Activated CD8-positive, alpha-beta T cell treated with anti-CD3 and anti-CD28 coated beads for 36 hours (primary cell): ENCODE measurements around the gene CYP27B1. TPM values are rescaled to one million over a fixed set of nuclear protein-coding genes. Genes with fewer than 3 reads are reported as not detected.

Source experiments
- ATAC-seq: fragments of 200-7000 bp; cut with Tn5 transposase; one replicate; pipeline ENCODE4 v1.10.0; 2021; ENCODE audit warnings: mild to moderate bottlenecking, moderate library complexity
- CTCF ChIA-PET: fragments of 350-600 bp; sonication (Branson Sonifier 250); formaldehyde crosslinking; loops from one replicate; lab custom pipeline; 2021; ENCODE audit warnings: antibody characterized with exemption; lab: Charles Lee
- POLR2A ChIA-PET: fragments of 350-600 bp; sonication (Branson Sonifier 250); formaldehyde crosslinking; loops from one replicate; lab custom pipeline; 2021; ENCODE audit warnings: antibody characterized with exemption; lab: Charles Lee
- DNase-seq: peaks from one replicate; pipeline ENCODE4 v3.0.0-alpha.2; 2020
- H3K27ac Mint-ChIP-seq: one replicate; pipeline ENCODE4 v1.8.0; 2021; ENCODE audit warnings: mild to moderate bottlenecking, mixed read lengths
- H3K27me3 Mint-ChIP-seq: one replicate; pipeline ENCODE4 v1.8.0; 2021; ENCODE audit warnings: mixed read lengths
- H3K36me3 Mint-ChIP-seq: one replicate; pipeline ENCODE4 v1.8.0; 2021; ENCODE audit warnings: low read depth, mixed read lengths
- H3K4me1 Mint-ChIP-seq: one replicate; pipeline ENCODE4 v1.8.0; 2021; ENCODE audit warnings: low read depth, mixed read lengths
- H3K4me3 Mint-ChIP-seq: one replicate; pipeline ENCODE4 v1.8.0; 2021; ENCODE audit warnings: mild to moderate bottlenecking, moderate library complexity, mixed read lengths
- H3K9me3 Mint-ChIP-seq: one replicate; pipeline ENCODE4 v1.8.0; 2021; ENCODE audit warnings: mixed read lengths
- CTCF ChIP-seq: fragments of 200-600 bp; IDR thresholded peaks from one replicate; pipeline ENCODE4 v1.8.0; 2022; ENCODE audit warnings: antibody characterized with exemption, mild to moderate bottlenecking
- intact Hi-C: fragments of 100-400 bp; cut with micrococcal nuclease; formaldehyde crosslinking; loops from one replicate; pipeline ENCODE4 v1.10.0; 2022
- total RNA-seq, 2 experiments: library from RNA; stranded (reverse); gene quantifications; one replicate each; pipeline ENCODE4 v1.2.3, GENCODE V29; 2021

Gene CYP27B1
- total RNA-seq, 2 experiments from 2014 or later = 7.6 to 7.9 TPM

- peaks cover 45% of the 10 kb centered on the region for H3K4me1 Mint-ChIP-seq
- intact Hi-C loops = no loop called here
- ATAC-seq (no peak), DNase-seq (no peak)
- POLR2A ChIA-PET = no interaction called here
- no peak for TF ChIP-seq CTCF
- CTCF ChIA-PET = interaction anchor here (1.3 kb wide), 1 partner anchor 9 kb away, joined by 6 read pairs; no protein-coding TSS in a partner anchor
- no peaks in the 10 kb centered on the region for H3K9me3 Mint-ChIP-seq
- H3K36me3 Mint-ChIP-seq = peaks cover 48% of the 10 kb centered on the region
- H3K27ac Mint-ChIP-seq = peak overlapping the region; percentile 94
- H3K27me3 Mint-ChIP-seq = no peaks in the 10 kb centered on the region
- H3K4me3 Mint-ChIP-seq = peak overlapping the region; percentile 86
Observed at GRCh38 chr12:57750561-57751431, 16.1 kb downstream of the CYP27B1 start.

- no peak for ATAC-seq
- ChIA-PET CTCF (interaction anchor here (0.8 kb wide), 1 partner anchor 10 kb away, joined by 4 read pairs; no protein-coding TSS in a partner anchor), POLR2A (interaction anchor here (0.7 kb wide), 1 partner anchor 8 kb away, joined by 3 read pairs; no protein-coding TSS in a partner anchor)
- H3K27me3 Mint-ChIP-seq = no peaks in the 10 kb centered on the region
- no peak for DNase-seq
- H3K36me3 Mint-ChIP-seq = peaks cover 58% of the 10 kb centered on the region
- no peak for TF ChIP-seq CTCF
- intact Hi-C loops = no loop called here
- H3K4me1 Mint-ChIP-seq = peaks cover 54% of the 10 kb centered on the region
- no peaks in the 10 kb centered on the region for H3K9me3 Mint-ChIP-seq
- no peak overlapping the region for H3K4me3 Mint-ChIP-seq
- peak overlapping the region; percentile 66 for H3K27ac Mint-ChIP-seq
Observed at GRCh38 chr12:57749061-57749460, 17.8 kb downstream of the CYP27B1 start.

GRCh38 chr12:57746025-57746424, 20.9 kb downstream of the CYP27B1 start:
- H3K27ac Mint-ChIP-seq = peak overlapping the region; percentile 94
- DNase-seq (no peak), ATAC-seq (no peak)
- no peaks in the 10 kb centered on the region for H3K9me3 Mint-ChIP-seq
- peaks cover 49% of the 10 kb centered on the region for H3K36me3 Mint-ChIP-seq
- peaks cover 47% of the 10 kb centered on the region for H3K4me1 Mint-ChIP-seq
- no peaks in the 10 kb centered on the region for H3K27me3 Mint-ChIP-seq
- intact Hi-C loops = no loop called here
- CTCF ChIA-PET = interaction anchor here (2.6 kb wide), 1 partner anchor 10 kb away, joined by 13 read pairs; no protein-coding TSS in a partner anchor
- TF ChIP-seq CTCF = no peak
- POLR2A ChIA-PET = interaction anchor here (1.2 to 3.1 kb wide), 3 partner anchors 10 to 39 kb away, joined by 3 to 9 read pairs (median 7); no protein-coding TSS in a partner anchor
- peak overlapping the region; percentile 92 for H3K4me3 Mint-ChIP-seq

- intact Hi-C loops = no loop called here
- H3K36me3 Mint-ChIP-seq = peaks cover 45% of the 10 kb centered on the region
- POLR2A ChIA-PET = interaction anchor here (1.1 to 3.1 kb wide), 5 partner anchors 11 to 97 kb away, joined by 3 to 9 read pairs (median 6); no protein-coding TSS in a partner anchor
- ATAC-seq (no peak), DNase-seq (no peak)
- H3K27me3 Mint-ChIP-seq = no peaks in the 10 kb centered on the region
- no peak for TF ChIP-seq CTCF
- peak overlapping the region; percentile 92 for H3K4me3 Mint-ChIP-seq
- CTCF ChIA-PET = interaction anchor here (0.7 to 2.6 kb wide), 5 partner anchors 11 to 162 kb away, joined by 3 to 13 read pairs (median 4); no protein-coding TSS in a partner anchor
- peak overlapping the region; percentile 94 for H3K27ac Mint-ChIP-seq
- peaks cover 46% of the 10 kb centered on the region for H3K4me1 Mint-ChIP-seq
- H3K9me3 Mint-ChIP-seq = no peaks in the 10 kb centered on the region
Observed at GRCh38 chr12:57745485-57745881, 21.4 kb downstream of the CYP27B1 start.
